Endothelial cell (in vitro differentiated cells): ENCODE data around the gene C16orf92. TPM values are rescaled to one million over a fixed set of nuclear protein-coding genes. Genes with fewer than 3 reads are reported as not detected.
"Not testable (repeated sequence)": the region's sequence is repeated elsewhere in the genome, so short reads cannot be mapped to it uniquely, and the experiment has no call there.

Experiments
- DNase-seq: peaks from one replicate; pipeline ENCODE4 v3.0.0; 2021; ENCODE audit warnings: low spot score
- H3K27ac Mint-ChIP-seq: one replicate; pipeline ENCODE4 v1.8.0; 2021; ENCODE audit warnings: mixed read lengths, inconsistent platforms; ENCODE audit not compliant: unreplicated experiment
- H3K27me3 Mint-ChIP-seq: one replicate; pipeline ENCODE4 v1.8.0; 2021; ENCODE audit warnings: mild to moderate bottlenecking, moderate library complexity, mixed read lengths, inconsistent platforms; ENCODE audit not compliant: unreplicated experiment
- H3K36me3 Mint-ChIP-seq: one replicate; pipeline ENCODE4 v1.8.0; 2021; ENCODE audit warnings: mild to moderate bottlenecking, low read depth, mixed read lengths, inconsistent platforms; ENCODE audit not compliant: unreplicated experiment
- H3K4me1 Mint-ChIP-seq: one replicate; pipeline ENCODE4 v1.8.0; 2021; ENCODE audit warnings: mild to moderate bottlenecking, mixed read lengths, inconsistent platforms; ENCODE audit not compliant: unreplicated experiment
- H3K4me3 Mint-ChIP-seq: one replicate; pipeline ENCODE4 v1.8.0; 2021; ENCODE audit warnings: mild to moderate bottlenecking, mixed read lengths, inconsistent platforms; ENCODE audit not compliant: unreplicated experiment
- H3K9me3 Mint-ChIP-seq: one replicate; pipeline ENCODE4 v1.8.0; 2021; ENCODE audit warnings: mixed read lengths, inconsistent platforms; ENCODE audit not compliant: unreplicated experiment
- CTCF ChIP-seq: fragments of 200-600 bp; sonication (generic); IDR thresholded peaks from one replicate; pipeline ENCODE4 v1.5.0; 2021; ENCODE audit warnings: antibody characterized with exemption; ENCODE audit not compliant: unreplicated experiment
- total RNA-seq: library from RNA; stranded (reverse); fragmentation: NEBNext Ultra II Directional; extraction: Animal tissue kit (Norgen Biotek cat#: 25700); gene quantifications from one replicate; pipeline ENCODE4 v1.2.1, GENCODE V29; 2021; ENCODE audit not compliant: unreplicated experiment

The C16orf92 gene
- total RNA-seq, 1 donor from 2014 or later = not detected

- DNase-seq = peak; percentile 9
- Mint-ChIP-seq H3K4me3 (peak overlapping the region; percentile 92), H3K27ac (peak overlapping the region; percentile 74), H3K27me3 (peaks cover 20% of the 10 kb centered on the region), H3K36me3 (peaks cover 4% of the 10 kb centered on the region), H3K4me1 (peaks cover 10% of the 10 kb centered on the region), H3K9me3 (no peaks in the 10 kb centered on the region)
- TF ChIP-seq CTCF = no peak
Observed at GRCh38 chr16:30011714-30012504, 11.1 kb upstream of the C16orf92 start.

GRCh38 chr16:30012598-30012997 lies 10.4 kb upstream of the C16orf92 start:
- not testable (repeated sequence) for H3K36me3 Mint-ChIP-seq, H3K4me1 Mint-ChIP-seq, DNase-seq, H3K4me3 Mint-ChIP-seq, H3K9me3 Mint-ChIP-seq, H3K27ac Mint-ChIP-seq
- H3K27me3 Mint-ChIP-seq = peaks cover 22% of the 10 kb centered on the region

GRCh38 chr16:30015450-30015849 lies 7.5 kb upstream of the C16orf92 start:
- H3K36me3 Mint-ChIP-seq, DNase-seq, H3K4me3 Mint-ChIP-seq, H3K4me1 Mint-ChIP-seq, H3K9me3 Mint-ChIP-seq, H3K27ac Mint-ChIP-seq: not testable (repeated sequence)
- H3K27me3 Mint-ChIP-seq = peaks cover 15% of the 10 kb centered on the region

- no peaks in the 10 kb centered on the region for H3K9me3 Mint-ChIP-seq
- no peak overlapping the region for H3K27ac Mint-ChIP-seq
- DNase-seq = no peak
- H3K27me3 Mint-ChIP-seq = peaks cover 15% of the 10 kb centered on the region
- no peak overlapping the region for H3K4me3 Mint-ChIP-seq
- H3K36me3 Mint-ChIP-seq = peaks cover 8% of the 10 kb centered on the region
- no peak for TF ChIP-seq CTCF
- peaks cover 8% of the 10 kb centered on the region for H3K4me1 Mint-ChIP-seq
Observed at GRCh38 chr16:30016555-30017276, 6.3 kb upstream of the C16orf92 start.

GRCh38 chr16:30017277-30017656 lies 5.7 kb upstream of the C16orf92 start:
- Mint-ChIP-seq H3K4me1 (peaks cover 3% of the 10 kb centered on the region), H3K36me3 (peaks cover 4% of the 10 kb centered on the region), H3K4me3 (no peak overlapping the region), H3K27me3 (peaks cover 9% of the 10 kb centered on the region), H3K9me3 (no peaks in the 10 kb centered on the region), H3K27ac (no peak overlapping the region)
- no peak for DNase-seq
- no peak for TF ChIP-seq CTCF

- H3K36me3 Mint-ChIP-seq, DNase-seq, H3K9me3 Mint-ChIP-seq, H3K4me1 Mint-ChIP-seq, H3K27me3 Mint-ChIP-seq, H3K4me3 Mint-ChIP-seq, H3K27ac Mint-ChIP-seq: not testable (repeated sequence)
Observed at GRCh38 chr16:30017937-30018336, 5.1 kb upstream of the C16orf92 start.
